Ovary (tissue), 9 donors: ENCODE results near the gene SORL1. TPM values are rescaled to one million over a fixed set of nuclear protein-coding genes. Genes with fewer than 3 reads are reported as not detected.

ENCODE experiments used
- DNase-seq, 5 donors: peaks; one replicate each; pipeline ENCODE4 v3.0.0-alpha.2; 2019 to 2020
- H3K27ac ChIP-seq, 2 donors: fragments of 200-600 bp; one replicate each; pipeline versions ENCODE4 v1.5.1 to v1.8.0; 2019 to 2022
- H3K27me3 ChIP-seq: fragments of 200-600 bp; one replicate; pipeline ENCODE4 v1.8.0; 2022
- H3K36me3 ChIP-seq: fragments of 200-600 bp; sonication (generic); one replicate; pipeline ENCODE4 v1.5.1; 2019
- H3K4me1 ChIP-seq: one replicate; pipeline ENCODE4 v1.8.1; 2013; ENCODE audit warnings: mild to moderate bottlenecking, moderate library complexity; ENCODE audit not compliant: insufficient read depth
- H3K4me3 ChIP-seq: fragments of 200-600 bp; sonication (generic); one replicate; pipeline ENCODE4 v1.5.1; 2017
- H3K9me3 ChIP-seq, 2 donors: fragments of 200-600 bp in 1 of 2; sonication (generic) in 1 of 2; one replicate each; pipeline versions ENCODE4 v1.5.1 to v1.8.1; 2013 to 2019; ENCODE audit warnings: mild to moderate bottlenecking in 1 of 2, moderate library complexity in 1 of 2
- EP300 ChIP-seq: sonication (generic); formaldehyde crosslinking; IDR thresholded peaks from one replicate; pipeline ENCODE4 v1.6.1; 2017; ENCODE audit warnings: antibody characterized with exemption
- POLR2A ChIP-seq: fragments of 450-650 bp; IDR thresholded peaks from one replicate; pipeline ENCODE4 v1.6.1; 2017; ENCODE audit warnings: antibody characterized with exemption, mild to moderate bottlenecking, moderate library complexity
- WGBS, 3 donors: extraction: QIAGEN DNeasy Blood & Tissue Kit in 1 of 3; methylation state at CpG; one replicate each; pipeline versions ENCODE4 v1.1.5 to v1.1.7; 2013 to 2017; 5-methylcytosine and 5-hydroxymethylcytosine counted together
- intact Hi-C, 4 donors: fragments of 100-400 bp; cut with DNase I; formaldehyde crosslinking; loops; one replicate each; pipeline versions ENCODE4 v1.11.0 to v1.15.1; 2022 to 2023
- polyA plus RNA-seq, 2 donors: library from polyadenylated mRNA; stranded (reverse); fragments of 200-250 nt in 1 of 2; fragments of 350-450 nt in 1 of 2; fragmentation: Illumina TruSeq in 1 of 2; extraction: RNeasy Lipid Tissue Mini Kit (QIAGEN cat#74804) in 1 of 2; gene quantifications; one replicate each; pipeline ENCODE4 v1.2.3, GENCODE V29; 2013 to 2014
- total RNA-seq, 7 donors: library from RNA; depleted of rRNA in 2 of 7; stranded (reverse); fragments of >200 nt in 2 of 7; fragmentation: NEBNext Ultra II Directional in 3 of 7; extraction: Animal tissue kit (Norgen Biotek cat#: 25700) in 3 of 7; gene quantifications; one replicate each; pipeline versions ENCODE4 v1.1.0 to v1.2.4, GENCODE V29; 2016 to 2023
- TF ChIP-seq, protein P1 (sequence below), 3 donors: fragments of 450-650 bp in 2 of 3; fragments of 200-600 bp in 1 of 3; IDR thresholded peaks; one replicate each; pipeline versions ENCODE4 v1.5.1 to v1.8.0; 2016 to 2022; ENCODE audit warnings: antibody characterized with exemption in 3 of 3, mild to moderate bottlenecking in 1 of 3
- donor health status: DM: no; HTN: no; CAD: no; lungs with moderate emphysema.
- donor health status: DM: no; HTN: no; CAD: no.
- donor health status: Bipolar disorder and iron deficiency.
- donor health status: DM: yes; HTN: yes; CAD: no.
- donor health status: DM: no; HTN: no; CAD: no.
- donor health status: DM: yes; HTN: yes; CAD: no.

SORL1 gene
- total and polyA plus RNA-seq, 9 donors, result 2.9 to 64.5 (median 23.4) TPM

DNA sequence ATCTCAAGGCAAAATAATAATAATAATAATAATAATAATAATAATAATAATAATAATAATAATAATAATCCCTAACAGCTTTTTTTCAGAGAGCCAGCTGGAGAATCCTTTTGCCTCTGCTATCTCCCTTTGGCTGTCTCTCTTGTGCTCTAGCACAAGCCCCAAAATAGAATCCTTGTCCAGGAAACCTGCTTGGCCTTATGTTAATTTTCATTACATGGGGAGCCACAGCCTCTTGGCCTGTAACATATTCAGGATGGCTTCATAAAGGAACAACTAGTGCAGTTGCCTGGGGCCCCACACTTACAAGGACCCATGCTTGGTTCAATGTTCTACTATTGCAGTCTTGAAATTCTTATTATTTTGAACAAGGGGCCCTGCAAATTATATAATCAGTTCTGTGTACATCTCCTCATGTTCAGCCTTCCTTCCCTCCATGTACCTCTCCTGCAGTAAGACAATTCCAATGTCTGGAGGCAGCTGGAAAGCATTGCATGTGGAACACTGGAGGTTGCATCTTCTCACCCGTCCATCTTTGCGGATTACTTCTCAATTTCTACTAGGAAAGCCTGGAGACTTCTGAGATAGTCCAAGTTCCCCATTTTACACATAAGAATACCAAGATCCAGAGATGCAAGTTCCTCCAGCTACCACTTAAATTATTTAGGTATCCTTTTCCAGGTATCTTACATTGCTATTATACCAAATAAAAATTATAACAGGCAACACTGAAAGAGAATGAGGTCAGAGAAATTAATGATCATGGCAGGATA, 37.8 kb upstream of the SORL1 start:
- TF ChIP-seq, protein P1, sequence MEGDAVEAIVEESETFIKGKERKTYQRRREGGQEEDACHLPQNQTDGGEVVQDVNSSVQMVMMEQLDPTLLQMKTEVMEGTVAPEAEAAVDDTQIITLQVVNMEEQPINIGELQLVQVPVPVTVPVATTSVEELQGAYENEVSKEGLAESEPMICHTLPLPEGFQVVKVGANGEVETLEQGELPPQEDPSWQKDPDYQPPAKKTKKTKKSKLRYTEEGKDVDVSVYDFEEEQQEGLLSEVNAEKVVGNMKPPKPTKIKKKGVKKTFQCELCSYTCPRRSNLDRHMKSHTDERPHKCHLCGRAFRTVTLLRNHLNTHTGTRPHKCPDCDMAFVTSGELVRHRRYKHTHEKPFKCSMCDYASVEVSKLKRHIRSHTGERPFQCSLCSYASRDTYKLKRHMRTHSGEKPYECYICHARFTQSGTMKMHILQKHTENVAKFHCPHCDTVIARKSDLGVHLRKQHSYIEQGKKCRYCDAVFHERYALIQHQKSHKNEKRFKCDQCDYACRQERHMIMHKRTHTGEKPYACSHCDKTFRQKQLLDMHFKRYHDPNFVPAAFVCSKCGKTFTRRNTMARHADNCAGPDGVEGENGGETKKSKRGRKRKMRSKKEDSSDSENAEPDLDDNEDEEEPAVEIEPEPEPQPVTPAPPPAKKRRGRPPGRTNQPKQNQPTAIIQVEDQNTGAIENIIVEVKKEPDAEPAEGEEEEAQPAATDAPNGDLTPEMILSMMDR (IDR thresholded peaks at IDR 0.05), result no peak
- no peak for TF ChIP-seq POLR2A
- Histone ChIP-seq H3K27ac (no peak overlapping the region), H3K4me3 (no peak overlapping the region), H3K27me3 (no peaks in the 10 kb centered on the region), H3K4me1 (peaks cover 6% of the 10 kb centered on the region), H3K9me3 (no peaks in the 10 kb centered on the region), H3K36me3 (no peaks in the 10 kb centered on the region)
- no peak for DNase-seq
- 91 to 95% (median 93%) methylated on average over 2 of the region's 2 CpGs for WGBS, 3 donors
- intact Hi-C loops, result no loop called here

DNA sequence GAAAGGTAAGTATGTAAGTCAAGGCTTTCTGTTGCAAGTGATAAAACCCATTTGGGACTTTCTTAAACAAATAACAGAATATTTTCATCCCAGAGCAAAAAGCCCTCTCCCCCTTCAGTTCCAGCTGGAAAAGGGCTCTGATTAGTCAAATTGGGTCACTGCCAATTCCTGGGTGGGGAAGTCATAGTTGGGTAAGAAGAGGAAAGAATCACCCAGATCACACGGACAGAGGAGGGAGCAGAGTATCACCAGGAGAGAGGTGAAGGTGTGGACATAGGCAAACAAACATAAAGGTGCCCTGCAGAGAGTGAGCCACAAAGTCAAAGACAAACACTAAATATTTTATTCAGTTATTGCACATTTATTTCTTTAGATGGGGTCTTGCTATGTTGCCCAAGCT, 36.3 kb upstream of the SORL1 start:
- intact Hi-C loops, result no loop called here
- peak in 2 of 5 donors; percentile 16 to 52 for DNase-seq
- 0 to 3% (median 3%) methylated on average over 1 of the region's 1 CpG for WGBS, 3 donors
- Histone ChIP-seq H3K4me1 (peaks cover 6% of the 10 kb centered on the region), H3K9me3 (no peaks in the 10 kb centered on the region), H3K4me3 (no peak overlapping the region), H3K27me3 (no peaks in the 10 kb centered on the region), H3K27ac (no peak overlapping the region), H3K36me3 (no peaks in the 10 kb centered on the region)
- TF ChIP-seq, protein P1 (IDR thresholded peaks at IDR 0.05), result no peak
- TF ChIP-seq POLR2A, result no peak
- no peak for TF ChIP-seq EP300

- Histone ChIP-seq H3K27me3 (no peaks in the 10 kb centered on the region), H3K9me3 (no peaks in the 10 kb centered on the region), H3K4me3 (no peak overlapping the region), H3K36me3 (no peaks in the 10 kb centered on the region), H3K4me1 (peaks cover 6% of the 10 kb centered on the region), H3K27ac (no peak overlapping the region)
- 22 to 24% (median 24%) methylated on average over 7 of the region's 7 CpGs for WGBS, 3 donors
- DNase-seq, result peak; percentile 77 to 86 (median 79)
- no peak for TF ChIP-seq POLR2A
- intact Hi-C loops, result no loop called here
Measured at GRCh38 chr11:121417055-121417551, 35.0 kb upstream of the SORL1 start.

- WGBS, 3 donors, result 23 to 28% (median 28%) methylated on average over 2 of the region's 2 CpGs
- Histone ChIP-seq H3K9me3 (no peaks in the 10 kb centered on the region), H3K4me3 (no peak overlapping the region), H3K27ac (no peak overlapping the region), H3K36me3 (no peaks in the 10 kb centered on the region), H3K4me1 (peaks cover 6% of the 10 kb centered on the region), H3K27me3 (no peaks in the 10 kb centered on the region)
- TF ChIP-seq POLR2A (no peak), EP300 (no peak)
- TF ChIP-seq, protein P1 (IDR thresholded peaks at IDR 0.05), result no peak
- intact Hi-C loops, result no loop called here
- DNase-seq, result no peak
Measured at GRCh38 chr11:121417607-121418006, 34.5 kb upstream of the SORL1 start.

DNA sequence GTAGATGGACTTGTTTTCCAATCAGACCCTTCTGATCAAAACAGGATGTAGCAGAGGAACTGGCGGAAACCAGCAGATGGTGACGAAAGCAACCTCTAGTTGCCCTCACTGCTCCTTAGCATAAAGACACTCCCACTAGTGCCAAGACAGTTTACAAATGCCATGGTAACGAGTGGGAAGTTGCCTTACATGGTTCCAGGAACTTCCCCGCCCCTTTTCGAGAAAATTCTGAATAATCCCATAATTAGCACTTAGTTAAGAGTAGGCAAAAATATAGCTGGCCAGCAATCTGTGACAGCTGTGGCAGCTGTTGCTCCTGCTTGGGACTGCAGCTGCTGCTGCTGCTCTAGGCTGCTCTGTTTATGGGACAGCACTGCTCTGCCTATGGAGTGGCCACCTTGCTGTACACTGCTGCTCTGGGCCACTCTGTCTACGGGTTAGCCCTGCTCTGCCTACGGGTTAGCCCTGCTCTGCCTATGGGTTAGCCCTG, 33.4 kb upstream of the SORL1 start:
- Histone ChIP-seq H3K9me3 (no peaks in the 10 kb centered on the region), H3K27ac (no peak overlapping the region), H3K27me3 (no peaks in the 10 kb centered on the region), H3K4me1 (peaks cover 6% of the 10 kb centered on the region), H3K36me3 (no peaks in the 10 kb centered on the region), H3K4me3 (no peak overlapping the region)
- 86 to 89% (median 88%) methylated on average over 7 of the region's 7 CpGs for WGBS, 3 donors
- DNase-seq, result no peak
- TF ChIP-seq, protein P1 (IDR thresholded peaks at IDR 0.05), result no peak
- no peak for TF ChIP-seq EP300
- no peak for TF ChIP-seq POLR2A
- intact Hi-C loops, result no loop called here
